ENCODE measurements around the gene SLX4IP. TPM values are rescaled to one million over a fixed set of nuclear protein-coding genes. Genes with fewer than 3 reads are reported as not detected.

Gene SLX4IP
- total RNA-seq, 1 experiment from 2014 or later: 11.1 TPM

GRCh38 chr20:10492065-10492464, 57.0 kb downstream of the SLX4IP start:
- BruUV-seq (replicated peaks): no TSS peak
- ChIA-PET RAD21 (ENCODE audit: low non-redundant PET in 1 of 2, low total read pairs in 2 of 2, uncharacterized antibody in 2 of 2, unreplicated experiment in 2 of 2) (no interaction called here), CTCF (no interaction called here), POLR2A (no interaction called here)
- Histone ChIP-seq H3K27ac (ENCODE audit: low read depth, low read length) (no peak overlapping the region), H3K4me3 (replicated peaks in 1 of 2; ENCODE audit: low read depth in 1 of 2, low read length in 2 of 2) (no peak overlapping the region), H3K27me3 (ENCODE audit: insufficient read depth, low read length) (no peaks in the 10 kb centered on the region), H3K36me3 (ENCODE audit: control insufficient read depth in 1 of 2, insufficient read depth in 2 of 2, low read length in 2 of 2) (no peaks in the 10 kb centered on the region), H3K9me3 (ENCODE audit: control insufficient read depth in 1 of 2, insufficient read depth in 1 of 2, low read depth in 1 of 2, low read length in 2 of 2) (no peaks in the 10 kb centered on the region), H3K4me2 (ENCODE audit: low read length) (no peak overlapping the region), H3K9me2 (ENCODE audit: insufficient read depth) (no peaks in the 10 kb centered on the region; the same call in 1 of the 2 replicates), H3K4me1 (ENCODE audit: control insufficient read depth in 1 of 2, insufficient read depth in 2 of 2, low read length in 2 of 2) (peaks cover 5 to 21% of the 10 kb centered on the region in 2 experiments; a peak in 3 of 4 replicates), H2AFZ (ENCODE audit: low read depth, low read length, poor library complexity, severe bottlenecking) (no peak overlapping the region), H3K9ac (ENCODE audit: low read length) (no peak overlapping the region), H3K79me2 (ENCODE audit: insufficient read depth, low read length) (peaks cover 11% of the 10 kb centered on the region), H4K20me1 (ENCODE audit: insufficient read depth) (no peaks in the 10 kb centered on the region)
- ATAC-seq: no peak
- intact Hi-C loops (cut with micrococcal nuclease): no loop called here
- TF ChIP-seq POLR2A (IDR thresholded peaks at IDR 0.05; ENCODE audit: borderline replicate concordance, extremely low read depth, insufficient read depth, insufficient read length) (no peak), YY1 (IDR thresholded peaks at IDR 0.05; ENCODE audit: extremely low read depth, insufficient replicate concordance, low read depth, low read length) (no peak), EZH2 (IDR thresholded peaks at IDR 0.05) (no peak), JUND (IDR thresholded peaks at IDR 0.05) (no peak), RAD21 (IDR thresholded peaks at IDR 0.05; ENCODE audit: low read depth) (no peak), SRF (IDR thresholded peaks at IDR 0.05; ENCODE audit: low read depth) (no peak), POLR2AphosphoS5 (IDR thresholded peaks at IDR 0.05; ENCODE audit: low read depth, low read length) (no peak), EZH2phosphoT487 (IDR thresholded peaks at IDR 0.05; ENCODE audit: borderline replicate concordance) (no peak), REST (IDR thresholded peaks at IDR 0.05; ENCODE audit: low read depth) (no peak)
- DNase-seq (ENCODE audit: low read depth, low spot score): no peak

All from HCT116 (cell line).